Astrocyte (in vitro differentiated cells and primary cell): Measurements from ENCODE around the gene CCDC169.

Experiments used
- CTCF ChIP-seq: IDR thresholded peaks from 2 replicates; pipeline ENCODE4 v1.5.1; 2011; ENCODE audit warnings: low read depth, mild to moderate bottlenecking, inconsistent platforms, low read length, moderate library complexity; ENCODE audit not compliant: insufficient read depth
- EZH2 ChIP-seq: IDR thresholded peaks from 2 replicates; pipeline ENCODE4 v1.6.1; 2012; ENCODE audit warnings: mild to moderate bottlenecking, low read length, inconsistent platforms; ENCODE audit not compliant: insufficient read depth

DNA sequence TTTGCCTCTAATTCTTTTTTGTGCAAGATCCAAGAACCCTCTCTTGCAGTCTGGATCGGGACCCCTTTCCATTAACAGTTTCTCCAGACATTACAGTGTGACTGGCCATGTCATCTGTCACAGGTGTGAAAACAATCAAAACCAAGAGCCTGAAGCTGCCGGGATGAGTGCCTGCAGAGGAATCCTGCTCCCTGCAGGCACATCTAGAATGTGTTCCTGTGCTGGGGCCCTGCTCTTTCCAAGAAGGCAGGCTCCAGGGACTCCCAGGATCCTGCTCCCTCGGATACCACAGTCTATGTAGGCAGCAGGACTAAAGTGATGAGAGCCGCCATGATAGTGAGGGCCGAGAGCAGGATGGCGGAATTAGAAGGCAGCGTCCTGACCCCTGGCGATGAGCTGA, 38.8 kb downstream of the CCDC169 start:
- TF ChIP-seq CTCF (no peak), EZH2 (no peak)
